Placental epithelial cell (primary cell): ENCODE measurements around the gene MAP1LC3B2. TPM values are rescaled to one million over a fixed set of nuclear protein-coding genes. Genes with fewer than 3 reads are reported as not detected.

Experiments
- total RNA-seq: library from RNA; depleted of rRNA; stranded (reverse); fragments of >200 nt; gene quantifications from 2 replicates; pipeline ENCODE4 v1.2.3, GENCODE V29; 2012

Gene MAP1LC3B2
- total RNA-seq, result 0.39 TPM in 1 of 2 replicates, not detected in the other

GRCh38 chr12:116559162-116559935, at the start of gene MAP1LC3B2:
Gene MAP1LC3B2, plus strand, starts transcription at chr12:116559381. Its CDS starts 16,562 bp downstream, at chr12:116575943.

Other genes starting within 250 kb of the MAP1LC3B2 start
- 13.7 and 48.8 TPM in 2 replicates for gene SPRING1, start 178.7 kb downstream of the MAP1LC3B2 start, total RNA-seq
- 3.5 and 11.1 TPM in 2 replicates for gene RNFT2, start 178.9 kb downstream of the MAP1LC3B2 start, total RNA-seq